Measurements from ENCODE around the gene MMP14.

The MMP14 gene

DNA sequence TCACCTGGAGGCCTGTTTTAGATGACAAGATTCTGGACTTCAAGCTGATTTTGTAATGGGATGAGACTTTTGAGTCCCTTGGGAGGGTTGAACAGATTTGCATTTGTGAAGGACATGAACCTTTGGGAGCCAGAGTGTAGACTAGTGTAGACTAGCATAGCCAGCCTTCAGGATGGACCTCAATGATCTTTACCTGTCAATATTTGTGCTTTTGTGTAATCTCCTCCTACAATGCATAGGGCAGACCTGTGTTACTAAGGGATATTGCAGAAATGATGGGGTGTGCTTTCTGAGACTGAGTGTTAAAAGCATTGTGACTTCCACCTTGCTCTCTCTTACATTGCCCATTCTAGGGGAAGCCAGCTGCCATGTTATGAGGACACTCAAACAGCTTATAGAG lies 25.3 kb downstream of the MMP14 start:
- H3K4me3 ChIP-seq (ENCODE audit: insufficient read depth, low read depth, low read length): no peak overlapping the region
- no peaks in the 10 kb centered on the region for H3K4me1 ChIP-seq (ENCODE audit: control insufficient read depth, insufficient read depth, low read length)
- no peaks in the 10 kb centered on the region for H3K9me3 ChIP-seq (ENCODE audit: control insufficient read depth, low read length)
- no peak overlapping the region for H3K27ac ChIP-seq (ENCODE audit: insufficient read depth, low read depth, low read length, poor library complexity, severe bottlenecking)
- no peaks in the 10 kb centered on the region for H3K27me3 ChIP-seq (ENCODE audit: control insufficient read depth, insufficient read depth, low read length, poor library complexity, severe bottlenecking)
- H3K36me3 ChIP-seq (ENCODE audit: control insufficient read depth, insufficient read depth, low read length): no peaks in the 10 kb centered on the region

- Histone ChIP-seq H3K4me3 (ENCODE audit: insufficient read depth, low read depth, low read length) (no peak overlapping the region), H3K27ac (ENCODE audit: insufficient read depth, low read depth, low read length, poor library complexity, severe bottlenecking) (no peak overlapping the region), H3K9me3 (ENCODE audit: control insufficient read depth, low read length) (no peaks in the 10 kb centered on the region), H3K36me3 (ENCODE audit: control insufficient read depth, insufficient read depth, low read length) (no peaks in the 10 kb centered on the region), H3K27me3 (ENCODE audit: control insufficient read depth, insufficient read depth, low read length, poor library complexity, severe bottlenecking) (no peaks in the 10 kb centered on the region), H3K4me1 (ENCODE audit: control insufficient read depth, insufficient read depth, low read length) (no peaks in the 10 kb centered on the region)
- 95% methylated on average over 4 of the region's 4 CpGs for WGBS, 2 experiments
Measured at GRCh38 chr14:22864979-22865378, 28.6 kb downstream of the MMP14 start.

- Histone ChIP-seq H3K9me3 (ENCODE audit: control insufficient read depth, low read length) (no peaks in the 10 kb centered on the region), H3K27ac (ENCODE audit: insufficient read depth, low read depth, low read length, poor library complexity, severe bottlenecking) (no peak overlapping the region), H3K4me3 (ENCODE audit: insufficient read depth, low read depth, low read length) (no peak overlapping the region), H3K4me1 (ENCODE audit: control insufficient read depth, insufficient read depth, low read length) (peaks cover 4% of the 10 kb centered on the region), H3K36me3 (ENCODE audit: control insufficient read depth, insufficient read depth, low read length) (no peaks in the 10 kb centered on the region), H3K27me3 (ENCODE audit: control insufficient read depth, insufficient read depth, low read length, poor library complexity, severe bottlenecking) (no peaks in the 10 kb centered on the region)
- whole genome bisulfite sequencing, 2 experiments: 67 to 73% methylated on average over 5 of the region's 6 CpGs
Measured at GRCh38 chr14:22865424-22866405, 29.3 kb downstream of the MMP14 start.

DNA sequence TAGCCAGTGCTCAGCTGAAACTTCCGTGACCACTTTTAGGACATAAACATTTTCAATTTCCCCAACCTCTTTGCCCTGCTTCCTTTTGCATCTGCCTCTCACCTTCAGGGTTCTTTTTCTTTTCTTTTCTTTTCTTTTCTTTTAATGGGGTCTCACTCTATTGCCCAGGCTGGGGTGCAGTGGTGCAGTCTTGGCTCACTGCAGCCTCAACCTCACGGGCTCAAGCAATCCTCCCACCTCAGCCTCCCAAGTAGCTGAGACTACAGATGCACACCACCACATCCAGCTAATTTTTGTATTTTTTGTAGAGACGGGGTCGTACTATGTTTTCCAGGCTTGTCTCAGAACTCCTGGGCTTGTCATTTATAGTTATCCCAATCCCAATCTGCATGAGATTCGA lies 30.5 kb downstream of the MMP14 start:
- Histone ChIP-seq H3K27ac (ENCODE audit: insufficient read depth, low read depth, low read length, poor library complexity, severe bottlenecking) (no peak overlapping the region), H3K27me3 (ENCODE audit: control insufficient read depth, insufficient read depth, low read length, poor library complexity, severe bottlenecking) (no peaks in the 10 kb centered on the region), H3K36me3 (ENCODE audit: control insufficient read depth, insufficient read depth, low read length) (no peaks in the 10 kb centered on the region), H3K4me3 (ENCODE audit: insufficient read depth, low read depth, low read length) (no peak overlapping the region), H3K4me1 (ENCODE audit: control insufficient read depth, insufficient read depth, low read length) (peaks cover 7% of the 10 kb centered on the region), H3K9me3 (ENCODE audit: control insufficient read depth, low read length) (no peaks in the 10 kb centered on the region)
- WGBS, 2 experiments: 93 to 96% methylated on average over 5 of the region's 5 CpGs

- peak overlapping the region; percentile 79 for H3K4me3 ChIP-seq (ENCODE audit: insufficient read depth, low read depth, low read length)
- H3K27ac ChIP-seq (ENCODE audit: insufficient read depth, low read depth, low read length, poor library complexity, severe bottlenecking): peak overlapping the region; percentile 42
Measured at GRCh38 chr14:22870811-22871223, 34.4 kb downstream of the MMP14 start.

DNA sequence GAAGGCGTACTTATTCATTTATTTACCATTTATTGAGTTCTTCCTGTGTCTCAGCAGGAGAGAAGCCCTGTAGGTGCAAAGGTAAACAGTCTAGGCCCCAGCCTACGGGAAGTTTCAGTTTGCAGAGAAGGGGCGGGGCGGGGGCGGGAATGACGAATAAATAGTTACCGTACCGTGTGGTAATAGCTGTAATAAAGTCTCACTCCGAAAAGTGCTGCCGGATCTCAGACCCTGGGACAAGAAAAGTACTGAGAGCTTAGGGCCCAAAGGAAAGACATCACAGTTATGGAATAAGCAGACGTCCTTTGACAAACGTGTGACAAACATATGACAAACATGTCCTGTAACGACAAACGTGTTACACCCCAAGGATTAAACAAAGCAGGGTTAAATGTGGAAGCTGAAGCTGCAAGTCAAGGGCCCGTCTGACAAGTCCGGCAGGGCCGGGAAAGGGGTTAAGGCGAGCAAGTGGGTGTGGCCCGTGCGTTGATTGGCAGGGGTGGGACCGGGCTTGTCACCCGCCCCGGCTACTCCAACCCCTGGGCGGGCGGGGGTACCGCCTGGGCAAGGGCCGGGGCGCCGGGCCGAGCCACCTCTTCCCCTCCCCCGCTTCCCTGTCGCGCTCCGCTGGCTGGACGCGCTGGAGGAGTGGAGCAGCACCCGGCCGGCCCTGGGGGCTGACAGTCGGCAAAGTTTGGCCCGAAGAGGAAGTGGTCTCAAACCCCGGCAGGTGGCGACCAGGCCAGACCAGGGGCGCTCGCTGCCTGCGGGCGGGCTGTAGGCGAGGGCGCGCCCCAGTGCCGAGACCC lies 35.0 kb downstream of the MMP14 start, which contains the start of gene LRP10:
Gene LRP10 (plus strand): TSS at position 517 of the 809 bp plus-strand sequence. CDS start 564 bp downstream, outside the sequence.
- peak within 1 kb of the TSS; percentile 79 for H3K4me3 ChIP-seq (ENCODE audit: insufficient read depth, low read depth, low read length)
- no peaks in the 10 kb centered on the region for H3K36me3 ChIP-seq (ENCODE audit: control insufficient read depth, insufficient read depth, low read length)
- no peaks in the 10 kb centered on the region for H3K9me3 ChIP-seq (ENCODE audit: control insufficient read depth, low read length)
- peak within 1 kb of the TSS; percentile 81 for H3K27ac ChIP-seq (ENCODE audit: insufficient read depth, low read depth, low read length, poor library complexity, severe bottlenecking)
- peaks cover 7% of the 10 kb centered on the region for H3K4me1 ChIP-seq (ENCODE audit: control insufficient read depth, insufficient read depth, low read length)
- WGBS, 2 experiments: 0% methylated on average over 50 of the region's 50 CpGs
- no peaks in the 10 kb centered on the region for H3K27me3 ChIP-seq (ENCODE audit: control insufficient read depth, insufficient read depth, low read length, poor library complexity, severe bottlenecking)

More at GRCh38 chr14:22870811-22871223, 34.4 kb downstream of the MMP14 start:
- no peaks in the 10 kb centered on the region for H3K36me3 ChIP-seq (ENCODE audit: control insufficient read depth, insufficient read depth, low read length)
- H3K4me1 ChIP-seq (ENCODE audit: control insufficient read depth, insufficient read depth, low read length): peaks cover 7% of the 10 kb centered on the region
- no peaks in the 10 kb centered on the region for H3K27me3 ChIP-seq (ENCODE audit: control insufficient read depth, insufficient read depth, low read length, poor library complexity, severe bottlenecking)
- H3K9me3 ChIP-seq (ENCODE audit: control insufficient read depth, low read length): no peaks in the 10 kb centered on the region
- WGBS, 2 experiments: 20% methylated on average over 1 of the region's 1 CpG; no CpG with 5 or more reads in 1 of the 2 experiments

DNA sequence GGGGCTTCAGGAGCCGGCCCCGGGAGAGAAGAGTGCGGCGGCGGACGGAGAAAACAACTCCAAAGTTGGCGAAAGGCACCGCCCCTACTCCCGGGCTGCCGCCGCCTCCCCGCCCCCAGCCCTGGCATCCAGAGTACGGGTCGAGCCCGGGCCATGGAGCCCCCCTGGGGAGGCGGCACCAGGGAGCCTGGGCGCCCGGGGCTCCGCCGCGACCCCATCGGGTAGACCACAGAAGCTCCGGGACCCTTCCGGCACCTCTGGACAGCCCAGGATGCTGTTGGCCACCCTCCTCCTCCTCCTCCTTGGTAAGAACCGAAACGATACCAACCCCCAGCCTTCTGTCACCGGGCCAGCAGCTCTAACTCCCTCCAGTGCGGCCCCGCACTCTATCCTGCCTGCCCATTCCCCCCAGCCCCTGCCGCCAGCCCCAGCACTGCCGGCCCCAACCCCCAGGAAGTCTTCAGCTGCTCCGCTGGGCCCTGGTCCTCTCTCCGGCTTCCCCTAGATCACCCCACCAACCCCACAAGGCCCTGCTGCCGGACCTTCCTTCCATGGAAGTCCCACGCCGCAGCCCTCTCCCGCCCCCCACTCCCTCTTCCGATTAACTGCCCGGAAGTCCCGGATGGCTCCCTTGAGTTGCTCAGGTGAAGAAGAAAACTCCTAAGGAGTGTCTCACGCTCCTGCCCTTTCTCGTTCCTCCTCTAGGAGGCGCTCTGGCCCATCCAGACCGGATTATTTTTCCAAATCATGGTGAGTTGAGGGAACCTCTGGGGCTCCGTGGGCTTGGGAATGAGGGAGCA lies 35.8 kb downstream of the MMP14 start:
- H3K27ac ChIP-seq (ENCODE audit: insufficient read depth, low read depth, low read length, poor library complexity, severe bottlenecking): peak overlapping the region; percentile 81
- WGBS, 2 experiments: 0 to 1% methylated on average over 45 of the region's 45 CpGs
- no peaks in the 10 kb centered on the region for H3K36me3 ChIP-seq (ENCODE audit: control insufficient read depth, insufficient read depth, low read length)
- no peaks in the 10 kb centered on the region for H3K9me3 ChIP-seq (ENCODE audit: control insufficient read depth, low read length)
- no peaks in the 10 kb centered on the region for H3K27me3 ChIP-seq (ENCODE audit: control insufficient read depth, insufficient read depth, low read length, poor library complexity, severe bottlenecking)
- peak overlapping the region; percentile 79 for H3K4me3 ChIP-seq (ENCODE audit: insufficient read depth, low read depth, low read length)
- H3K4me1 ChIP-seq (ENCODE audit: control insufficient read depth, insufficient read depth, low read length): peaks cover 7% of the 10 kb centered on the region

DNA sequence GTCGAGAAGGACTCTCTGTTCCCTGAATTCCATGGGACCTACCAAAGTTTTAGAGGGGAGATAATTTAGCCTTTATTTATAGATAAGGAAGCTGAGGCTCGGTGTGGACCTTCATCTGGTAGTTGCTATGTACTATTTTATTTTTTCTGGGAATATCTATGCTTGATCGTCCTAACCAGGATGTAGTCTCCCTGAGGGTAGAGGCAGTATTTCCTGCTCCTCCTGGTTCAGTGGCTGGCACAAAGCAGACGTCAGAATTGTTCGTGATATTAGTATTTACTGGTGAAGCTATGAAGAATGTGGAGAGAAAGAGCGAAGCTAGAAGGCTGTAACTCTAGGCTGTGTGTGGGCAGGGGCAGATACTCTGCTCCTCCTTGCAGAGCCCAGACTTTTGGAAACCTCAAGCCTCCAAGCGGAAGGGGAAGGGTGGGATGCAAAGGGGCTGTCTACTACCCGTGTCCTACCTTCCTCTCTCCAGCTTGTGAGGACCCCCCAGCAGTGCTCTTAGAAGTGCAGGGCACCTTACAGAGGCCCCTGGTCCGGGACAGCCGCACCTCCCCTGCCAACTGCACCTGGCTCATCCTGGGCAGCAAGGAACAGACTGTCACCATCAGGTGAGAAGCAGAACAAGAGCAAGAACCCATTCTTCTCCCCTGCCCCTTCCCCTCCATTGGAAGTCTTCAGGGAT lies 36.6 kb downstream of the MMP14 start:
- 71 to 76% methylated on average over 10 of the region's 10 CpGs for WGBS, 2 experiments
- Histone ChIP-seq H3K36me3 (ENCODE audit: control insufficient read depth, insufficient read depth, low read length) (no peaks in the 10 kb centered on the region), H3K27ac (ENCODE audit: insufficient read depth, low read depth, low read length, poor library complexity, severe bottlenecking) (peak overlapping the region; percentile 9), H3K4me1 (ENCODE audit: control insufficient read depth, insufficient read depth, low read length) (peaks cover 7% of the 10 kb centered on the region), H3K4me3 (ENCODE audit: insufficient read depth, low read depth, low read length) (peak overlapping the region; percentile 79), H3K9me3 (ENCODE audit: control insufficient read depth, low read length) (no peaks in the 10 kb centered on the region), H3K27me3 (ENCODE audit: control insufficient read depth, insufficient read depth, low read length, poor library complexity, severe bottlenecking) (no peaks in the 10 kb centered on the region)

GRCh38 chr14:22875003-22875747 lies 38.8 kb downstream of the MMP14 start:
- Histone ChIP-seq H3K27ac (ENCODE audit: insufficient read depth, low read depth, low read length, poor library complexity, severe bottlenecking) (no peak overlapping the region), H3K27me3 (ENCODE audit: control insufficient read depth, insufficient read depth, low read length, poor library complexity, severe bottlenecking) (no peaks in the 10 kb centered on the region), H3K9me3 (ENCODE audit: control insufficient read depth, low read length) (no peaks in the 10 kb centered on the region), H3K36me3 (ENCODE audit: control insufficient read depth, insufficient read depth, low read length) (no peaks in the 10 kb centered on the region), H3K4me1 (ENCODE audit: control insufficient read depth, insufficient read depth, low read length) (peaks cover 7% of the 10 kb centered on the region), H3K4me3 (ENCODE audit: insufficient read depth, low read depth, low read length) (no peak overlapping the region)
- WGBS, 2 experiments: 93% methylated on average over 15 of the region's 15 CpGs
